Bronchus fibroblast of lung (primary cell): ENCODE measurements around the gene USP17L22. TPM values are rescaled to one million over a fixed set of nuclear protein-coding genes. Genes with fewer than 3 reads are reported as not detected.

Experiments
- total RNA-seq: library from RNA; depleted of rRNA; stranded (reverse); fragments of >200 nt; gene quantifications from 2 replicates; pipeline ENCODE4 v1.2.3, GENCODE V29; 2015

USP17L22 gene
- not detected in 2 replicates for total RNA-seq

GRCh38 chr4:9267319-9267718 lies at the start of gene USP17L22:
Gene USP17L22, plus strand, starts transcription at chr4:9267619. Its CDS starts 0 bp downstream, at chr4:9267619.

GRCh38 chr4:9219852-9220251 lies 47.6 kb upstream of the USP17L22 start, which contains the start of gene USP17L12:
Gene USP17L12, plus strand, starts transcription at chr4:9220152. Its CDS starts 0 bp downstream, at chr4:9220152.

DNA sequence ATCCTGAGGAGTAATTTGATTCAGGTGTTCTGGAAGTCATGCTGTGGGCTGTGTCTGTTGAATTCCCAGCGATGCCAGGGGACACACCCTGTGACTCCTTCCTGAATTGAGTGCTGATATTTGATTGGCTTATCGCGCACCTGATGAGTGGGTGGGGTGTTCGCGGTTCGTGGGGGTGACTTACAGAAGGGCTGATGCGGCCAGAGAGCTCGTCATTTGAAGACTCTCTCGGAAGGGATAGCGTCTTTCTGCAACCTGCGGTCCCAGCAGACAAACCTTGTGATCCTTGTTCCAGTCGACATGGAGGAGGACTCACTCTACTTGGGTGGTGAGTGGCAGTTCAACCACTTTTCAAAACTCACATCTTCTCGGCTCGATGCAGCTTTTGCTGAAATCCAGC lies 42.8 kb upstream of the USP17L22 start, which contains the start of gene USP17L13:
TSS of gene USP17L13 (plus strand) at position 301 of the 400 bp plus-strand sequence. CDS start at position 301, 0 bp downstream.

GRCh38 chr4:9234085-9234484 lies 33.3 kb upstream of the USP17L22 start, which contains the start of gene USP17L15:
Gene USP17L15, plus strand, starts transcription at chr4:9234385. Its CDS starts 0 bp downstream, at chr4:9234385.

GRCh38 chr4:9243579-9243978 lies 23.8 kb upstream of the USP17L22 start, which contains the start of gene USP17L17:
Gene USP17L17, plus strand, starts transcription at chr4:9243879. Its CDS starts 0 bp downstream, at chr4:9243879.

GRCh38 chr4:9247953-9248680 lies 19.3 kb upstream of the USP17L22 start, which contains the start of gene USP17L18:
Gene USP17L18, plus strand, starts transcription at chr4:9248630. Its CDS starts 0 bp downstream, at chr4:9248630.

DNA sequence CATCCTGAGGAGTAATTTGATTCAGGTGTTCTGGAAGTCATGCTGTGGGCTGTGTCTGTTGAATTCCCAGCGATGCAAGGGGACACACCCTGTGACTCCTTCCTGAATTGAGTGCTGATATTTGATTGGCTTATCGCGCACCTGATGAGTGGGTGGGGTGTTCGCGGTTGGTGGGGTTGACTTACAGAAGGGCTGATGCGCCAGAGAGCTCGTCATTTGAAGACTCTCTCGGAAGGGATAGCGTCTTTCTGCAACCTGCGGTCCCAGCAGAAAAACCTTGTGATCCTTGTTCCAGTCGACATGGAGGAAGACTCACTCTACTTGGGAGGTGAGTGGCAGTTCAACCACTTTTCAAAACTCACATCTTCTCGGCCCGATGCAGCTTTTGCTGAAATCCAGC lies 14.3 kb upstream of the USP17L22 start, which contains the start of gene USP17L19:
TSS of gene USP17L19 (plus strand) at position 301 of the 400 bp plus-strand sequence. CDS start at position 301, 0 bp downstream.

GRCh38 chr4:9257824-9258223 lies 9.6 kb upstream of the USP17L22 start, which contains the start of gene USP17L20:
Gene USP17L20, plus strand, starts transcription at chr4:9258124. Its CDS starts 0 bp downstream, at chr4:9258124.

GRCh38 chr4:9262572-9262971 lies 4.8 kb upstream of the USP17L22 start, which contains the start of gene USP17L21:
Gene USP17L21, plus strand, starts transcription at chr4:9262872. Its CDS starts 0 bp downstream, at chr4:9262872.

Other genes with a start within 250 kb of the USP17L22 start
- gene FAM90A26, start 97.2 kb upstream of the USP17L22 start, total RNA-seq: not detected in 2 replicates
- not detected in 2 replicates for gene USP17L10, start 57.0 kb upstream of the USP17L22 start, total RNA-seq
- gene USP17L11, start 52.2 kb upstream of the USP17L22 start, total RNA-seq: not detected in 2 replicates
- gene USP17L12, start 47.5 kb upstream of the USP17L22 start, total RNA-seq: not detected in 2 replicates
- not detected in 2 replicates for gene USP17L13, start 42.7 kb upstream of the USP17L22 start, total RNA-seq
- not detected in 2 replicates for gene USP17L15, start 33.2 kb upstream of the USP17L22 start, total RNA-seq
- gene USP17L17, start 23.7 kb upstream of the USP17L22 start, total RNA-seq: not detected in 2 replicates
- gene USP17L18, start 19.0 kb upstream of the USP17L22 start, total RNA-seq: not detected in 2 replicates
- gene USP17L19, start 14.2 kb upstream of the USP17L22 start, total RNA-seq: not detected in 2 replicates
- gene USP17L20, start 9.5 kb upstream of the USP17L22 start, total RNA-seq: not detected in 2 replicates
- not detected in 2 replicates for gene USP17L21, start 4.7 kb upstream of the USP17L22 start, total RNA-seq
- not detected in 2 replicates for gene USP17L24, start 57.5 kb downstream of the USP17L22 start, total RNA-seq
- gene USP17L25, start 62.3 kb downstream of the USP17L22 start, total RNA-seq: not detected in 2 replicates
- not detected in 2 replicates for gene USP17L26, start 67.0 kb downstream of the USP17L22 start, total RNA-seq
- not detected in 2 replicates for gene USP17L5, start 71.8 kb downstream of the USP17L22 start, total RNA-seq
- not detected in 2 replicates for gene USP17L27, start 76.5 kb downstream of the USP17L22 start, total RNA-seq
- gene USP17L28, start 81.3 kb downstream of the USP17L22 start, total RNA-seq: not detected in 2 replicates
- not detected in 2 replicates for gene USP17L29, start 86.0 kb downstream of the USP17L22 start, total RNA-seq
- not detected in 2 replicates for gene USP17L30, start 95.5 kb downstream of the USP17L22 start, total RNA-seq
- gene DEFB131A, start 176.8 kb downstream of the USP17L22 start, total RNA-seq: not detected in 2 replicates